Glutamatergic neuron (in vitro differentiated cells): ENCODE data around the gene MPHOSPH9. TPM values are rescaled to one million over a fixed set of nuclear protein-coding genes. Genes with fewer than 3 reads are reported as not detected.

ENCODE experiments used
- DNase-seq: peaks from one replicate; pipeline ENCODE4 v3.0.0; 2022
- H3K27ac Mint-ChIP-seq: one replicate; pipeline ENCODE4 v1.8.0; 2020; ENCODE audit warnings: mild to moderate bottlenecking, mixed read lengths, inconsistent platforms; ENCODE audit not compliant: unreplicated experiment
- H3K27me3 Mint-ChIP-seq: one replicate; pipeline ENCODE4 v1.8.0; 2020; ENCODE audit warnings: mild to moderate bottlenecking, moderate library complexity, mixed read lengths, inconsistent platforms; ENCODE audit not compliant: unreplicated experiment
- H3K36me3 Mint-ChIP-seq: one replicate; pipeline ENCODE4 v1.8.0; 2020; ENCODE audit warnings: mild to moderate bottlenecking, mixed read lengths, inconsistent platforms; ENCODE audit not compliant: unreplicated experiment
- H3K4me1 Mint-ChIP-seq: one replicate; pipeline ENCODE4 v1.8.0; 2020; ENCODE audit warnings: mild to moderate bottlenecking, low read depth, mixed read lengths, inconsistent platforms; ENCODE audit not compliant: unreplicated experiment
- H3K4me3 Mint-ChIP-seq: one replicate; pipeline ENCODE4 v1.8.0; 2020; ENCODE audit warnings: mild to moderate bottlenecking, mixed read lengths, inconsistent platforms; ENCODE audit not compliant: unreplicated experiment
- H3K9me3 Mint-ChIP-seq: one replicate; pipeline ENCODE4 v1.8.0; 2020; ENCODE audit warnings: mild to moderate bottlenecking, moderate library complexity, mixed read lengths, inconsistent platforms; ENCODE audit not compliant: unreplicated experiment
- CTCF ChIP-seq: fragments of 200-600 bp; sonication (generic); IDR thresholded peaks from one replicate; pipeline ENCODE4 v1.5.0; 2021; ENCODE audit not compliant: partially characterized antibody, unreplicated experiment
- total RNA-seq: library from RNA; stranded (reverse); fragmentation: NEBNext Ultra II Directional; extraction: Animal tissue kit (Norgen Biotek cat#: 25700); gene quantifications from one replicate; pipeline ENCODE4 v1.2.1, GENCODE V29; 2021; ENCODE audit not compliant: unreplicated experiment

MPHOSPH9 gene
- total RNA-seq, 1 donor from 2014 or later = 38.4 TPM

- H3K27me3 Mint-ChIP-seq = no peaks in the 10 kb centered on the region
- no peak overlapping the region for H3K4me3 Mint-ChIP-seq
- H3K36me3 Mint-ChIP-seq = no peaks in the 10 kb centered on the region
- DNase-seq = no peak
- no peak overlapping the region for H3K27ac Mint-ChIP-seq
- no peaks in the 10 kb centered on the region for H3K4me1 Mint-ChIP-seq
- H3K9me3 Mint-ChIP-seq = no peaks in the 10 kb centered on the region
- no peak for TF ChIP-seq CTCF
These were observed 45.3 kb downstream of the MPHOSPH9 start for GRCh38 chr12:123187637-123188036.

- Mint-ChIP-seq H3K4me1 (no peaks in the 10 kb centered on the region), H3K36me3 (no peaks in the 10 kb centered on the region), H3K4me3 (no peak overlapping the region), H3K27me3 (no peaks in the 10 kb centered on the region), H3K9me3 (no peaks in the 10 kb centered on the region), H3K27ac (no peak overlapping the region)
- no peak for TF ChIP-seq CTCF
- DNase-seq = no peak
These were observed 52.8 kb downstream of the MPHOSPH9 start for GRCh38 chr12:123180171-123180570.

GRCh38 chr12:123171967-123172366, 61.0 kb downstream of the MPHOSPH9 start:
- peaks cover 2% of the 10 kb centered on the region for H3K9me3 Mint-ChIP-seq
- H3K36me3 Mint-ChIP-seq = peaks cover 5% of the 10 kb centered on the region
- no peak for DNase-seq
- no peaks in the 10 kb centered on the region for H3K4me1 Mint-ChIP-seq
- H3K27ac Mint-ChIP-seq = no peak overlapping the region
- peaks cover 2% of the 10 kb centered on the region for H3K27me3 Mint-ChIP-seq
- no peak overlapping the region for H3K4me3 Mint-ChIP-seq
- TF ChIP-seq CTCF = no peak

- DNase-seq = no peak
- H3K36me3 Mint-ChIP-seq = no peaks in the 10 kb centered on the region
- H3K27me3 Mint-ChIP-seq = peaks cover 2% of the 10 kb centered on the region
- H3K4me3 Mint-ChIP-seq = no peak overlapping the region
- no peak for TF ChIP-seq CTCF
- no peaks in the 10 kb centered on the region for H3K4me1 Mint-ChIP-seq
- no peak overlapping the region for H3K27ac Mint-ChIP-seq
- no peaks in the 10 kb centered on the region for H3K9me3 Mint-ChIP-seq
These were observed 65.6 kb downstream of the MPHOSPH9 start for GRCh38 chr12:123167329-123167728.

GRCh38 chr12:123165537-123165936, 67.4 kb downstream of the MPHOSPH9 start:
- no peak for TF ChIP-seq CTCF
- DNase-seq = no peak
- Mint-ChIP-seq H3K27ac (no peak overlapping the region), H3K9me3 (no peaks in the 10 kb centered on the region), H3K36me3 (no peaks in the 10 kb centered on the region), H3K4me3 (no peak overlapping the region), H3K27me3 (peaks cover 2% of the 10 kb centered on the region), H3K4me1 (no peaks in the 10 kb centered on the region)
